Measurements from ENCODE around the gene KCNN3.

KCNN3 gene

GRCh38 chr1:154741741-154742495, 128.2 kb downstream of the KCNN3 start:
- H3K4me3 ChIP-seq (ENCODE audit: low read depth in 1 of 5, low read length in 5 of 5): no peak overlapping the region
- no peak overlapping the region for H3K27ac ChIP-seq (ENCODE audit: low read depth, low read length)
- H3K36me3 ChIP-seq (ENCODE audit: control insufficient read depth in 5 of 5, insufficient read depth in 5 of 5, low read length in 5 of 5): no peaks in the 10 kb centered on the region
- peaks cover 0 to 4% (median 0%) of the 10 kb centered on the region in 5 donors for H3K4me1 ChIP-seq (ENCODE audit: control insufficient read depth in 5 of 5, insufficient read depth in 5 of 5, low read length in 5 of 5)
- H3K9me3 ChIP-seq (ENCODE audit: control insufficient read depth in 5 of 5, low read length in 5 of 5): no peaks in the 10 kb centered on the region
- H3K27me3 ChIP-seq (ENCODE audit: control insufficient read depth in 5 of 5, insufficient read depth in 4 of 5, low read length in 5 of 5): peaks cover 5 to 17% (median 8%) of the 10 kb centered on the region in 5 donors
- H3K9ac ChIP-seq (ENCODE audit: low read length in 5 of 5): no peak overlapping the region

DNA sequence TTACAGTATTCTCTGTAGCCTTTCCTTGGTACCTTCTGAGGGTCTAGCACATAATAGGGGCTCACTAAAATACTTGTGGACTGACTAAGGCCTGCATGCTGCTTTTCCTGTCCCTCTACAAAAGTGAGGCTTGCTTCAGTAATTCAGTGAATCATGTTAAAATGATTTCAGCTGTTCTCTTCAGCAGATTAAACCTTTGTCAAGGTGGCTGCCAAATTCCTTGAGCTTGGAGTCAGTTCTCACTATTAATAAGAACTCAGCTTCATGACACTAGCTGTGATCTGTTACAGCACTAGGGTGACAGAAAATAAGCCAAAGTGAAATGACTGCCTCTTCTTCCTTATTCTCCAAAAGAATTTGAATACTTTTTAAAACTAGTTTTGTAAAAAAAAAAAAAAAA, 128.8 kb downstream of the KCNN3 start:
- peaks cover 0 to 4% (median 0%) of the 10 kb centered on the region in 5 donors for H3K4me1 ChIP-seq (ENCODE audit: control insufficient read depth in 5 of 5, insufficient read depth in 5 of 5, low read length in 5 of 5)
- no peak overlapping the region for H3K27ac ChIP-seq (ENCODE audit: low read depth, low read length)
- no peaks in the 10 kb centered on the region for H3K36me3 ChIP-seq (ENCODE audit: control insufficient read depth in 5 of 5, insufficient read depth in 5 of 5, low read length in 5 of 5)
- no peak overlapping the region for H3K9ac ChIP-seq (ENCODE audit: low read length in 5 of 5)
- H3K27me3 ChIP-seq (ENCODE audit: control insufficient read depth in 5 of 5, insufficient read depth in 4 of 5, low read length in 5 of 5): peaks cover 0 to 14% (median 4%) of the 10 kb centered on the region in 5 donors
- no peak overlapping the region for H3K4me3 ChIP-seq (ENCODE audit: low read depth in 1 of 5, low read length in 5 of 5)
- H3K9me3 ChIP-seq (ENCODE audit: control insufficient read depth in 5 of 5, low read length in 5 of 5): no peaks in the 10 kb centered on the region

GRCh38 chr1:154739654-154740053, 130.4 kb downstream of the KCNN3 start:
- Histone ChIP-seq H3K36me3 (ENCODE audit: control insufficient read depth in 5 of 5, insufficient read depth in 5 of 5, low read length in 5 of 5) (no peaks in the 10 kb centered on the region), H3K4me3 (ENCODE audit: low read depth in 1 of 5, low read length in 5 of 5) (no peak overlapping the region), H3K27ac (ENCODE audit: low read depth, low read length) (no peak overlapping the region), H3K4me1 (ENCODE audit: control insufficient read depth in 5 of 5, insufficient read depth in 5 of 5, low read length in 5 of 5) (peaks cover 0 to 4% (median 0%) of the 10 kb centered on the region in 5 donors), H3K27me3 (ENCODE audit: control insufficient read depth in 5 of 5, insufficient read depth in 4 of 5, low read length in 5 of 5) (peaks cover 0 to 11% (median 10%) of the 10 kb centered on the region in 5 donors), H3K9me3 (ENCODE audit: control insufficient read depth in 5 of 5, low read length in 5 of 5) (no peaks in the 10 kb centered on the region), H3K9ac (ENCODE audit: low read length in 5 of 5) (no peak overlapping the region)

- H3K27ac ChIP-seq (ENCODE audit: low read depth, low read length): no peak overlapping the region
- H3K36me3 ChIP-seq (ENCODE audit: control insufficient read depth in 5 of 5, insufficient read depth in 5 of 5, low read length in 5 of 5): no peaks in the 10 kb centered on the region
- no peak overlapping the region for H3K4me3 ChIP-seq (ENCODE audit: low read depth in 1 of 5, low read length in 5 of 5)
- peaks cover 0 to 15% (median 2%) of the 10 kb centered on the region in 5 donors for H3K27me3 ChIP-seq (ENCODE audit: control insufficient read depth in 5 of 5, insufficient read depth in 4 of 5, low read length in 5 of 5)
- H3K9me3 ChIP-seq (ENCODE audit: control insufficient read depth in 5 of 5, low read length in 5 of 5): no peaks in the 10 kb centered on the region
- H3K4me1 ChIP-seq (ENCODE audit: control insufficient read depth in 5 of 5, insufficient read depth in 5 of 5, low read length in 5 of 5): peaks cover 0 to 17% (median 3%) of the 10 kb centered on the region in 5 donors
- no peak overlapping the region for H3K9ac ChIP-seq (ENCODE audit: low read length in 5 of 5)
These were observed 133.2 kb downstream of the KCNN3 start for GRCh38 chr1:154736841-154737240.

DNA sequence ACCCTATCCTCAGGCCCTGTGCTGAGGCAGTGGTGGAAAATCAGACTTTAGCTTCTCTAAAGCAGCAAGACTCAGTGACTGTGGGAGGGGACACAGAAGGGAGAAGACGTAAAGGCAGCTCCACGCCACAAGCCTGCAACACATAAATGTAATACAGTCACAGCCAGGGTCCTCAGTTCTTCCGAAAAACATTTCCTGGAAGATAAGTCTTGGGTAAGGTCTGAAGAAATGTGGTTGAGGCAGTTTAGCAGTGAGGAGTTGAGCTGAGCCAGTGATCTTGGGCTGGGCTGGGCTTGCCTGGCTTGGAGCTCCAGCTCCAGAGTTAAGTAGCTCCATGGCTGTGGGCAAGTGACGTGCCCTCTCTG, 134.3 kb downstream of the KCNN3 start:
- Histone ChIP-seq H3K27ac (ENCODE audit: low read depth, low read length) (no peak overlapping the region), H3K36me3 (ENCODE audit: control insufficient read depth in 5 of 5, insufficient read depth in 5 of 5, low read length in 5 of 5) (no peaks in the 10 kb centered on the region), H3K9ac (ENCODE audit: low read length in 5 of 5) (no peak overlapping the region), H3K4me1 (ENCODE audit: control insufficient read depth in 5 of 5, insufficient read depth in 5 of 5, low read length in 5 of 5) (peaks cover 0 to 28% (median 6%) of the 10 kb centered on the region in 5 donors), H3K4me3 (ENCODE audit: low read depth in 1 of 5, low read length in 5 of 5) (no peak overlapping the region), H3K9me3 (ENCODE audit: control insufficient read depth in 5 of 5, low read length in 5 of 5) (no peaks in the 10 kb centered on the region), H3K27me3 (ENCODE audit: control insufficient read depth in 5 of 5, insufficient read depth in 4 of 5, low read length in 5 of 5) (peaks cover 0 to 18% (median 2%) of the 10 kb centered on the region in 5 donors)

GRCh38 chr1:154735061-154735803, 134.8 kb downstream of the KCNN3 start:
- no peak overlapping the region for H3K4me3 ChIP-seq (ENCODE audit: low read depth in 1 of 5, low read length in 5 of 5)
- H3K36me3 ChIP-seq (ENCODE audit: control insufficient read depth in 5 of 5, insufficient read depth in 5 of 5, low read length in 5 of 5): no peaks in the 10 kb centered on the region
- H3K27me3 ChIP-seq (ENCODE audit: control insufficient read depth in 5 of 5, insufficient read depth in 4 of 5, low read length in 5 of 5): peaks cover 0 to 18% (median 2%) of the 10 kb centered on the region in 5 donors
- H3K4me1 ChIP-seq (ENCODE audit: control insufficient read depth in 5 of 5, insufficient read depth in 5 of 5, low read length in 5 of 5): peaks cover 0 to 33% (median 8%) of the 10 kb centered on the region in 5 donors
- H3K9me3 ChIP-seq (ENCODE audit: control insufficient read depth in 5 of 5, low read length in 5 of 5): no peaks in the 10 kb centered on the region
- H3K9ac ChIP-seq (ENCODE audit: low read length in 5 of 5): no peak overlapping the region
- H3K27ac ChIP-seq (ENCODE audit: low read depth, low read length): no peak overlapping the region

DNA sequence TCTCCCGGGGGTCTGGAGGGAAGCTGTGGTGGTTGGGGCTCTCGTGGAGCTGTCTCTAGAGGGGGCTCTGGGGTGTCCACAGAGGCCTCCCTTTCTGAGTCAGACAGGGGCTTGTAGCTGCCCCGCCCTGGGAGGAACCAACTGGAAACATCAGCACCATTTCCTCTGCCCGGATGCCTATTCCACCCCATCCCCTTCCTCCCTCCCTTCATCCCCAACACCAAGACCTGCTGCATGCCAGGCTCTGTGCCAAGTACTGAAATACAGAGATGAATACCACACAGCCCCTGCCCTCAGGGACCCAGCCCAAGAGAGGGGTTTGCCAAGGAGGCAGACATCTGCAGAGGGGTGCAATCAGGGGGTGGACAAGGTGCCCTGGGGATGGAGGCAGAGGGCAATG, 136.5 kb downstream of the KCNN3 start:
- Histone ChIP-seq H3K27me3 (ENCODE audit: control insufficient read depth in 5 of 5, insufficient read depth in 4 of 5, low read length in 5 of 5) (peaks cover 0 to 19% (median 7%) of the 10 kb centered on the region in 5 donors), H3K27ac (ENCODE audit: low read depth, low read length) (no peak overlapping the region), H3K9me3 (ENCODE audit: control insufficient read depth in 5 of 5, low read length in 5 of 5) (no peaks in the 10 kb centered on the region), H3K36me3 (ENCODE audit: control insufficient read depth in 5 of 5, insufficient read depth in 5 of 5, low read length in 5 of 5) (no peaks in the 10 kb centered on the region), H3K4me1 (ENCODE audit: control insufficient read depth in 5 of 5, insufficient read depth in 5 of 5, low read length in 5 of 5) (peaks cover 4 to 49% (median 8%) of the 10 kb centered on the region in 5 donors), H3K9ac (ENCODE audit: low read length in 5 of 5) (no peak overlapping the region), H3K4me3 (ENCODE audit: low read depth in 1 of 5, low read length in 5 of 5) (no peak overlapping the region)

GRCh38 chr1:154730986-154731489, 139.0 kb downstream of the KCNN3 start:
- no peak overlapping the region for H3K4me3 ChIP-seq (ENCODE audit: low read depth in 1 of 5, low read length in 5 of 5)
- no peak overlapping the region for H3K9ac ChIP-seq (ENCODE audit: low read length in 5 of 5)
- peaks cover 4 to 60% (median 15%) of the 10 kb centered on the region in 5 donors for H3K4me1 ChIP-seq (ENCODE audit: control insufficient read depth in 5 of 5, insufficient read depth in 5 of 5, low read length in 5 of 5)
- H3K27ac ChIP-seq (ENCODE audit: low read depth, low read length): peak overlapping the region; percentile 57
- peaks cover 0 to 15% (median 8%) of the 10 kb centered on the region in 5 donors for H3K27me3 ChIP-seq (ENCODE audit: control insufficient read depth in 5 of 5, insufficient read depth in 4 of 5, low read length in 5 of 5)
- no peaks in the 10 kb centered on the region for H3K9me3 ChIP-seq (ENCODE audit: control insufficient read depth in 5 of 5, low read length in 5 of 5)
- H3K36me3 ChIP-seq (ENCODE audit: control insufficient read depth in 5 of 5, insufficient read depth in 5 of 5, low read length in 5 of 5): no peaks in the 10 kb centered on the region

DNA sequence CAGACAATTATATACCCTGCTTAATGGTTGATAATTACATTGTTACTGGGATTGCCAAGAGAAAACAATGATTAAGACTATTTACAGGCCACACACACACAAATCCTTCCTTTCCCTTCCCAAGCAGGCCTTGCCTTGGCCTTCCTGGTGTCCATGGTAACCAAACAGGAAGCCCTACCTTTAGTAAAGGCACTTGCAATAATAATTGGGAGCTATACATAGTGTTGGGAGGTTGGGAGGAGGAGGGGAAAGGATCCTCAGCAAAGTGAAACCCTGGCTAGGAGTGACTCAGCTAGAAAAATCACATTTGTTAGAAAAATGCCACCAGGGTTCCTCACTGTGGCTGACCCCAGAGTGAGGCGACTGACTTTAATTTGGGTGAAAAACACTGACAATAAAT, 139.8 kb downstream of the KCNN3 start:
- Histone ChIP-seq H3K9me3 (ENCODE audit: control insufficient read depth in 5 of 5, low read length in 5 of 5) (no peaks in the 10 kb centered on the region), H3K27ac (ENCODE audit: low read depth, low read length) (peak overlapping the region; percentile 57), H3K9ac (ENCODE audit: low read length in 5 of 5) (no peak overlapping the region), H3K27me3 (ENCODE audit: control insufficient read depth in 5 of 5, insufficient read depth in 4 of 5, low read length in 5 of 5) (peaks cover 0 to 15% (median 11%) of the 10 kb centered on the region in 5 donors), H3K4me1 (ENCODE audit: control insufficient read depth in 5 of 5, insufficient read depth in 5 of 5, low read length in 5 of 5) (peaks cover 4 to 61% (median 15%) of the 10 kb centered on the region in 5 donors), H3K4me3 (ENCODE audit: low read depth in 1 of 5, low read length in 5 of 5) (no peak overlapping the region), H3K36me3 (ENCODE audit: control insufficient read depth in 5 of 5, insufficient read depth in 5 of 5, low read length in 5 of 5) (no peaks in the 10 kb centered on the region)

GRCh38 chr1:154729577-154729976, 140.5 kb downstream of the KCNN3 start:
- Histone ChIP-seq H3K36me3 (ENCODE audit: control insufficient read depth in 5 of 5, insufficient read depth in 5 of 5, low read length in 5 of 5) (no peaks in the 10 kb centered on the region), H3K27me3 (ENCODE audit: control insufficient read depth in 5 of 5, insufficient read depth in 4 of 5, low read length in 5 of 5) (peaks cover 0 to 11% (median 11%) of the 10 kb centered on the region in 5 donors), H3K4me3 (ENCODE audit: low read depth in 1 of 5, low read length in 5 of 5) (no peak overlapping the region), H3K9me3 (ENCODE audit: control insufficient read depth in 5 of 5, low read length in 5 of 5) (no peaks in the 10 kb centered on the region), H3K4me1 (ENCODE audit: control insufficient read depth in 5 of 5, insufficient read depth in 5 of 5, low read length in 5 of 5) (peaks cover 4 to 61% (median 15%) of the 10 kb centered on the region in 5 donors), H3K9ac (ENCODE audit: low read length in 5 of 5) (no peak overlapping the region), H3K27ac (ENCODE audit: low read depth, low read length) (peak overlapping the region; percentile 21)

Data from subcutaneous abdominal adipose tissue (tissue), 5 donors.